NT2/D1 (cell line): ENCODE results near the gene DYSF.

Source experiments
- YY1 ChIP-seq: IDR thresholded peaks from 2 replicates; pipeline ENCODE4 v1.6.1; 2011; ENCODE audit not compliant: insufficient read length, insufficient read depth
- ZNF274 ChIP-seq: IDR thresholded peaks from 2 replicates; pipeline ENCODE4 v1.6.1; 2011; ENCODE audit warnings: mild to moderate bottlenecking, low read depth, low read length

DNA sequence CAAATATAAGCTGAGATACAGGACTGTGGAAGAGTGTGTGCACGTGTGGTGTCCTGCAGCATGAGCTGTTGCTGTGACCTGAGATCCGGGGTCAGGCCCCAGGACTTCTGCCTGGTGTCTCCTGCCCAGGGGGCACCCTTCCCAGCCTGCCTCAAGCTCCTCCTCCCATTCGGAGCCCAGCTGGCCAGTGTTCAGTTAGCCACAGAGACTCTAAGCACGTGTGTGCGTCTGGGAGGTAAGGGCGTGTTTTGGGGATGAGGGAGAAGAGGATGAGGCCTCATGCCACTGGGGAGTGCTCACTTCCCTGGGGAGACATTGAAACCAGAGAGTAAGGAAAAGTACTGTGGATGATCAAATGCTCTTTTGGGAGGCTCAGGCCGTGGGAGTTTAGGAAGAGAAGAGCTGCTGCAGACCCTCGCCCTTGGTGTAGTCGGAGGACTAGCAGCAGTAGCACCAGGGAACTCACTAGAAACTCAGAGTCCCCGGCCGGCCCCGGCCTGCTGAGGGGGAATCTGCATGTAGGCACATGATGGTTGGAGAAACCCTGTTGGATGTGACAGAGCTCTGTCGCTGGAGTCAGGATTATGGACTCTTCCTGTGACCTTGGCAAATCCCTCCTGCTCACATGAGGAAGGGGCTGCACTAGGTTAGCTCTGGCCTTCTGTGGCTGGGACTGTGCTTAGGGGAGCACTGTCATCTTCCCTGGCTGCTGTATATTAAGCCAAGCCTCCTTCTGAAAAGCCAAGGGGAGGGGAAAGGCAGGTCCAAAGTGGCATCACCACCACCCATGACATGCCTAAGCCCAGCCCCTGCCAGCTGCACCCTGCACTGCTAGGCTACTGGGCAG, 231.1 kb downstream of the DYSF start:
- no peak for TF ChIP-seq ZNF274
- no peak for TF ChIP-seq YY1
